GM12892 (cell line): Measurements from ENCODE around the gene PGAM2.

Experiments used
- POLR2A ChIP-seq: IDR thresholded peaks from 2 replicates; pipeline ENCODE4 v1.6.1; 2011; ENCODE audit warnings: low read depth, low read length, control low read depth
- POLR2AphosphoS5 ChIP-seq: IDR thresholded peaks from 2 replicates; pipeline ENCODE4 v1.6.1; 2011; ENCODE audit warnings: low read depth, low read length, control low read depth
- TAF1 ChIP-seq: IDR thresholded peaks from 2 replicates; pipeline ENCODE4 v1.6.1; 2011; ENCODE audit warnings: low read depth, mild to moderate bottlenecking, control low read depth, low read length, borderline replicate concordance

GRCh38 chr7:44081266-44081748, 15.9 kb upstream of the PGAM2 start:
- TF ChIP-seq TAF1 (no peak), POLR2A (no peak; the same call in 1 of the 2 replicates), POLR2AphosphoS5 (no peak)
